HEK293T (cell line): ENCODE results near the gene FAM162B.
"Not testable (repeated sequence)": the region's sequence is repeated elsewhere in the genome, so short reads cannot be mapped to it uniquely, and the experiment has no call there.

Experiments
- CTCF ChIA-PET: fragments of 350-600 bp; formaldehyde crosslinking; extraction: SDS; loops from one replicate; lab custom pipeline; 2021; ENCODE audit warnings: antibody characterized with exemption, inconsistent platforms; lab: Yijun Ruan, JAX
- POLR2A ChIA-PET: fragments of 350-600 bp; formaldehyde crosslinking; extraction: SDS; loops from one replicate; lab custom pipeline; 2020; ENCODE audit warnings: antibody characterized with exemption, inconsistent platforms; lab: Yijun Ruan, JAX
- DNase-seq: peaks from one replicate; pipeline ENCODE4 v3.0.0; 2012; ENCODE audit warnings: mixed read lengths; ENCODE audit errors: extremely low spot score
- PKNOX1 ChIP-seq: fragments of 450-650 bp; IDR thresholded peaks from 2 replicates; pipeline ENCODE4 v1.6.1; 2016
- ZNF384 ChIP-seq: fragments of 450-650 bp; IDR thresholded peaks from 2 replicates; pipeline ENCODE4 v1.6.1; 2016

FAM162B gene

GRCh38 chr6:116703888-116704287, 61.6 kb downstream of the FAM162B start:
- POLR2A ChIA-PET, DNase-seq, CTCF ChIA-PET: not testable (repeated sequence)
- TF ChIP-seq PKNOX1 (peak; percentile 90), ZNF384 (peak; percentile 88)
